Posterior cingulate gyrus (tissue), 11 donors: ENCODE results near the gene GMPPA.

Source experiments
- DNase-seq, 10 donors: peaks; one replicate each; pipeline versions ENCODE4 v3.0.0 to v3.0.0-alpha.2; 2020 to 2021; ENCODE audit warnings: mixed read lengths in 3 of 10
- intact Hi-C: fragments of 100-400 bp; cut with DNase I; formaldehyde crosslinking; loops from one replicate; pipeline ENCODE4 v1.15.1; 2023

GMPPA gene

DNA sequence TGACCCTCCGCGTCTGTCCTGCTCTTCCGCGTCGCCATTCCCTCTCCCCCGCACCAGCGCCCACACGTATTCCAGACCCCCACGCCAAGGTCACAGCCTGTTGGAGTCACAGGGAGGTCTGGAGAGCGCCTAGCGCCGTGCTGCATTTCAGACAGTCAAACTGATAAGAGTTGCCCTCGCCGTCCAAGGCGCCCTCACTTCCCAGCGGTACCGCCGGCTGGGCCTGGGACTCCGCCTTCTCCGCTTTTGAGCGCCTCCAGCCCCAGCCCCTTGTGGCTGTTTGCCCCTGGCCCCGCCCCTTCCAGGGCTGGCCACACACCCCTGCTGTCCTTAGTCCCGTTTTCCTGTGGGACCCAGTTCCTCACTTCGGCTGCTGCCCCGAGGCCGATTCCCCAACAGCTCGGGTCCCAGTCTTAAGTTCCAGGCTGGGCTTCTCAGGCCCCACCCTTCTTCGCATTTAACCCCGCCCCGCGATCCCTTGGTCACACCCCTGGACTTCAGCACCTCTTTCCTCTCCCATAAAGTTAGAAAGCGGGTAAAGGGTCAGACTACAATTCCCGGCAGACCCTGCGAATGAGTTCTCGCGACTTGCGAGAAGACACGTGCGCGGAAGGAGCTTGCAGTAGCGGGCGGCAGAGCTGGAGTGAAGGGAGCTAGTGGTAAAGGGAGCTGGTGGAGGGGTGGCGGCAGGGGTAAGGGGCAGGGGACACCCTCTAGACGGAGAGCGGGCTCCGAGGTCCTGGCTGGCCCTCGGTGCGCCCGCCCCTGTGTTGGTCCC, at the start of gene GMPPA:
Gene GMPPA, plus strand, starts transcription at position 612 of the 778 bp plus-strand sequence. CDS start 1,085 bp downstream, outside the sequence.
- peak; percentile 86 to 99 (median 94) for DNase-seq
- intact Hi-C loops: loop anchor here (1.0 kb wide), 1 partner anchor 32 kb away; no protein-coding TSS in a partner anchor

DNA sequence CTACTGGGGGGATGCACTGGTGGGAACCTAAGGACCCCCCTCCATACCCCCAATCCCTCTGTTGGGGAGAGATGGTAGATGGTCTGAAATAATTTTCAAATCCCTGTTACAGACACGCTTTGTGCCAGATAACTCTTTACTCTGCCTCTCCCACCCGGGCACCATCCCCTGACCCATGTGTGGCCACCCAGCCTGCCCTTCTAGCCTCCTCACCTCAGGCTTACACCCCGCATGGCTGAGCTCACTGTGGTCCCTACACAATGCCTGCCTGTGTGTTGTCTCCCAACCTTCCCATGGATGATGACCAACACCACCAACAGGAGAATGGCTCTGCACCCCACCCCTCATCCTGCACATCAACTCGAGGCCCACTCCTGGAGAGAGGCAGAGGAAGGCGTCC, 49.1 kb upstream of the GMPPA start:
- peak in 2 of 10 donors; percentile 35 to 71 for DNase-seq
- intact Hi-C loops: no loop called here

DNA sequence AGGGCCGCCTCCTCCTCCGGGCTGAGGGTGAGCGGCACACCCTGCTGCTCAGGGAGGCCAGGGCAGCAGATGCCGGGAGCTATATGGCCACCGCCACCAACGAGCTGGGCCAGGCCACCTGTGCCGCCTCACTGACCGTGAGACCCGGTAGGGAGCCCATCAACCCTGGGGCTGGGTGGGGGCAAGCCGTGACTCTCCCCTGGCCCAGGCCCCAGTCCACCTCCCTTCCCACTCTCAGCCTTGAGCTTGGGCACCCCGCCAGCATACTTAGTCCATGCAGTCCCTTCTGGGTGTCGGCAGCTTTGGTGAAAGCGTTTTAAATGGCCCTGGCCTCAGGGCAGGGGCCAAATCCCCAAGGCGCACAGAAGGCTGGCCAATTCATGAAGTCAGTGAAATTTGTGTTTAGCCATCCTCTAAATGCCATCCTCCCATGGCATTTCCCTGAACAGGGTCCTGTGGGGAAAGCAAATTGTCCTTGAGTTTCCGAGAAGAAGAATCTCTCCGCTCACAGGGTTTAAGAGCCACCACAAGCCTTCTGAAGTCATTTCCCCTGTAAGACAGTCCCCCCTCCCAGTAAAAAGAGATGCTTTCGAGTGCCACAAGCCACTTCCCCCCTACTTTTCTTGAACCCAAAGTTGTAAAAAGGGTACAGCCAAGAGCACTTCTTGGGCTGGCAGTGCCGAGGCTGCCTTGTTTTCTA, 46.9 kb upstream of the GMPPA start:
- intact Hi-C loops: no loop called here
- peak in 3 of 10 donors; percentile 52 to 87 (median 75) for DNase-seq

GRCh38 chr2:219452361-219453317, 46.1 kb upstream of the GMPPA start:
- intact Hi-C loops: no loop called here
- peak in 5 of 10 donors; percentile 25 to 92 (median 69) for DNase-seq

DNA sequence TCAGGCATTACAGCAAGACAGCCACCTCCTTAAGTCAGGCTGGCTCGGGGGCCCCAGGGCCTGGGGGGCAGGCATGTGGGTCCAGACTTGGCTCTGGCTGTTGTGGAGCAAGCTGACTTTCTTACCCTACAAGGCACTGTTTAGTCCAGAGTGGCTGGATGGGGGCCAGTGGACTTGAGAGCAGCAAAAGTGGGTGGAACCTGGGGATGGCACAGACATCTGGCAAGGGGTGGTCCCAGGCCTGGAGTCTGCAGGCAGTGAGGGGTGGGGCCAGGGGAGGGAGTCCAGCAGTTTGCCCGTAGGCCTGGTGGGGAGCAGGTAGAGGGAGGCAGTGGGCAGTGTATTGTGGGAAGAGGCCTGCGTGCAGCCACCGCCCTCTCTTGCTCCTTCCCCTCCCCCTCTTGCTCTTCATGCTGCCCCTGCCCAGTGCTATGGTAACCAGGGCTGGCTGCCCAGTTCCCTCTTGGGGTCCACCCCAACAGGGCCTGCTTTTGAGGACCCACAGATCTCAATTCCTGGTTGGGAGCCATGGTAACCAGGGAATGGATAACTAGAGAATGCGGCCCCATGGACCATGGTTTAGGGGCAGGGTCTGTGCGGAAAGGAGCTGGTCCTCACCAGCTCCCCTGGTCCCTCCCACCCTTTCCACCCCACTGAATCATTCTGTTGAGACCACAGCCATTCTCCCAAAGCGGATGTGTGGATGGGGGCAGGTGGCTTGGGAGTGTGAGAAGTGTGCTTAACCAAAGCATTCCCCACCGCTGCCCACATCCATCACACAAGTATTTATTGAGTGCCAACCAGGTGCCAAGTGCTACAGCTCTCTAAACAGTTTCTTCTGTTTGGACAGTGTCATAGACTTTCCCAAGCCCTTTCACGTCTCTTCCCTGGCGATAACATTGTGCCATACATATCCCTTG, 44.8 kb upstream of the GMPPA start:
- peak in 3 of 10 donors; percentile 70 to 82 (median 77) for DNase-seq
- intact Hi-C loops: no loop called here

- intact Hi-C loops: no loop called here
- DNase-seq: peak in 2 of 10 donors; percentile 43 to 59
These were observed 43.1 kb upstream of the GMPPA start for GRCh38 chr2:219455581-219455980.

DNA sequence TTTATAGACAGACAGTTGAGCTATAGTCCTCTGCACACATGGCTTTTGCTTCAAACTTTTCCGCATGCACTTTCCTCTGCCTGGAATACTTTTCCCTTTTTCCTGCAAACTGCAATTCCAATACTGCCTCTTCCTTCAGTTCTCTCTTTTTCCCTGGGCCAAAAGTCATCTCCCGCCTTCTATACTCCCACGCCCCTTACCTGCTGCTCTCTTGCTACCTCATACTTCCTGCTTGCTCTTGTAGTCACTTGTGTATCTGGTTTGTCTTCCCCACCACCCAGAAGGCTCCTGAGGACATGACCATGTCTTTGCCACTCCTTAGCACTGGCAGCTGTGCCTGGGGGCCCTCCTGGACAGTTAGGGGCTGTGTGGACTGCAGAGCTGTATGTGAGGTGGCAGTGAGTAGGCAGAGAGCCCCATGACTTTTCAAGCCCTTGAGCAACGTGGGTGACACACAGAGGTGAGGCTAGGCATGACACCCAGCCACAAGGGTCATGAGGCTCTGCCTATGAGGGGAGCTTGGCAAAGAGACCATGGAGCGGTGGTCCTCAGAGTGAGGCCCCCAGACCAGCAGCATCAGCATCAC, 40.8 kb upstream of the GMPPA start:
- no peak for DNase-seq
- intact Hi-C loops: no loop called here

GRCh38 chr2:219458996-219459395, 39.7 kb upstream of the GMPPA start:
- peak in 1 of 10 donors; percentile 17 for DNase-seq
- intact Hi-C loops: loop anchor here (1.0 kb wide), 1 partner anchor 71 kb away; no protein-coding TSS in a partner anchor

DNA sequence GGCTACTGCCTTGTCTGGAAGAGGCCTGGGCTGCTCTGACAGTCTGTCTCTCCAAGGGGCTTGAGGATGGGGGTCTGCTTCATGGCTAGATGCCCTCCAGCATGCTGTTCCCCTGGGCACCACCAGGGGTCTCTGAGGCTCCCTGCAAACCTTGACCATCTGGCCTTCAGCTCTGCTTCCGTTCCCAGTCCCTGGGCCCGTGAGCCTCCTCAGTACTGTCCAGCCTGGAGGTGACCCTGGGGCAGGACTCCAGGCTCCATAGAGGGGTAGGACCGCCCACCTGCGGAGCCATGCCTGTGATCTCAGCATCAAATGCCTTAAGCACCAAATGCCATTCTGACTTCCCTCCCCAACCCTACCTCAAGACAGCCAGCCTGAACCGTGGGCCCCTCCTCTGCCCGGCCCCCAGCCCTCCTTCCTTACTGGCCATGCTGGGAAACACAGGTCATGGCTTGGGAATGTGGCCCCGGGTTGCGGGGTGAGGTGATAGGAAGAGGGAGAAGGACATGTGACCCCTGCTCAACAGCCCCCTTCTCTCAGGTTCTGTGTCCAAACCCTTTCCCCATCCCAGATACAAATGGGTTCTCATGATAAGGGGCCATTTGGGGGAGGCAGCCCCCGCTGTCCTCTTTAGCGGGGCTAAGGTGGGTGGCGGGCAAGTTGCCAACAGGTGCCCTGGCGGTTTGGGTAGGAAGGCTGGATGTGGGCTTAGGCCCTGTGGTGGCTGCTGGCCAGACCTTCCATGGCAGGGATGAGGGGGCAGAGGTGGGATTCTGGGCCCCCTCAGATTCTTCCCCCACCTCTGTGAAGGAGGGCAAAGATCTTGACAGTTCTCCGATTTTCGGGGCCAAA, 39.0 kb upstream of the GMPPA start:
- peak in 5 of 10 donors; percentile 54 to 92 (median 59) for DNase-seq
- intact Hi-C loops: loop anchor here (1.0 kb wide), 1 partner anchor 71 kb away; no protein-coding TSS in a partner anchor

DNA sequence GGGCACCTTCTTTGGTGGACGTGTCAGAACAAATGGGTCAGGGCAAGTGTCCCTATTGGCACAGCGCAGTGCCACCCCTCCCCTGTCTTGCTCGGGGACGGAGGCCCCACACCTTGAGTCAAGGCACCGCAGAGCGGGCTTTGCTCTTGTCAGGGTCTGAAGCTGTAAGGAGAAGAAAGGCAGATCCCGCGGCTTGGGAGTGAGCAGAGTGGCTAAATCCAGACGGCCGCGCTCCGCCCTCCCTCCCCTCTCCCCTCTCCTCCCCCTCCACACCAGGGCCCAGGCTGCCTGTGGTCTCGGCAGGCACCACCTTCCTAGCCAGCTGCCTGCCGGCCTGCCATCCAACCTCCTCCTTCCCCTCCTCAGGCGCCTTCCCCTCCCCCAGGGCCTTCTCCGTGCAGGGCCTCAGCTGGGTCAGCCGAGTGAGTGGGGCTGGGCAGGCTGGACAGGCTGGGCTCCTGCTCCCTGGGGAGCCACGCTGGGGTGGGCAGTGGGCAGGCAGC, 38.2 kb upstream of the GMPPA start:
- intact Hi-C loops: no loop called here
- DNase-seq: peak in 2 of 10 donors; percentile 85 to 86

DNA sequence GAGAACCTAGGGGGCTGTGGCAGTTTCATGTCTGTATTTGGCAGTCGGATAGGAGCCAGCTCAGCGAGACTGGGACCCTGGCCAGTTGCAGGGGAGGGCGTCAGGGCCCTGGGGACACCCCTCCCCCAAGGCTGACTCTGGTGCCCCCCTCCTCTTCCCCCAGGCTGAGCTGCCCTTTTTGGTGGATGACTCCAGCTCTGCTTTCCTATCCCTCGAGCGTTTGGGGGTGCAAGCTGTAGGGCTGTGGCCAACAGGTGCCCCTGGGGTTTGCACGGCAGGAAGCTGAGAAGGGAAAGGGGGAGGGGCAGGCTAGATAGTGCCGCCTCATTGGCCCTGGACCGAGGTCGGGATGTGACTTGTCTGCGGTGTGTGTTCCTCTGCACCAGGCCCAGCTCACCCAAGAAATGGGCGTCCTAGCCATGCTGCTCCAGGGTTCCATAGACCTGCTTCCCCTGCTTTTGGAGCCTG, 37.6 kb upstream of the GMPPA start:
- intact Hi-C loops: no loop called here
- peak in 1 of 10 donors; percentile 55 for DNase-seq

GRCh38 chr2:219461669-219462068, 37.0 kb upstream of the GMPPA start:
- intact Hi-C loops: no loop called here
- peak in 1 of 10 donors; percentile 74 for DNase-seq

DNA sequence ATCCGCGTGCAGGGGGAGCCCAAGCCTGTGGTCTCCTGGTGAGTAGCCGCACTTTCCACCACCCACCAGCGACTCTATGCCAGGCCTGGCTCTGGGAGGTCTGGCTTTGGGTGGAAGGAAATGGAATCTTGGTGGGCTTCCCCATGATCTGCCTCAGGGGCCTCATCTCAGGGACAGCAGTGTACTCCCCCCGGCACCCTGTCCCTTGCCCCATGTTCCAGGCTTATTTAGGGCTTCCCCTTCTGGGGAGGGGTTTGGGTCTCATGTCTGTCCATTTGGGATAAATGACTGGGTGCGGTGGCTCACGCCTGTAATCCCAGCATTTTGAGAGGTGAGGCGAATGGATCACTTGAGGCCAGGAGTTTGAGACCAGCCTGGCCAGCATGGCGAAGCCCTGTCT, 36.3 kb upstream of the GMPPA start:
- DNase-seq: peak in 1 of 10 donors; percentile 61
- intact Hi-C loops: no loop called here

- peak in 2 of 10 donors; percentile 80 to 86 for DNase-seq
- intact Hi-C loops: no loop called here
These were observed 34.2 kb upstream of the GMPPA start for GRCh38 chr2:219464286-219465032.

DNA sequence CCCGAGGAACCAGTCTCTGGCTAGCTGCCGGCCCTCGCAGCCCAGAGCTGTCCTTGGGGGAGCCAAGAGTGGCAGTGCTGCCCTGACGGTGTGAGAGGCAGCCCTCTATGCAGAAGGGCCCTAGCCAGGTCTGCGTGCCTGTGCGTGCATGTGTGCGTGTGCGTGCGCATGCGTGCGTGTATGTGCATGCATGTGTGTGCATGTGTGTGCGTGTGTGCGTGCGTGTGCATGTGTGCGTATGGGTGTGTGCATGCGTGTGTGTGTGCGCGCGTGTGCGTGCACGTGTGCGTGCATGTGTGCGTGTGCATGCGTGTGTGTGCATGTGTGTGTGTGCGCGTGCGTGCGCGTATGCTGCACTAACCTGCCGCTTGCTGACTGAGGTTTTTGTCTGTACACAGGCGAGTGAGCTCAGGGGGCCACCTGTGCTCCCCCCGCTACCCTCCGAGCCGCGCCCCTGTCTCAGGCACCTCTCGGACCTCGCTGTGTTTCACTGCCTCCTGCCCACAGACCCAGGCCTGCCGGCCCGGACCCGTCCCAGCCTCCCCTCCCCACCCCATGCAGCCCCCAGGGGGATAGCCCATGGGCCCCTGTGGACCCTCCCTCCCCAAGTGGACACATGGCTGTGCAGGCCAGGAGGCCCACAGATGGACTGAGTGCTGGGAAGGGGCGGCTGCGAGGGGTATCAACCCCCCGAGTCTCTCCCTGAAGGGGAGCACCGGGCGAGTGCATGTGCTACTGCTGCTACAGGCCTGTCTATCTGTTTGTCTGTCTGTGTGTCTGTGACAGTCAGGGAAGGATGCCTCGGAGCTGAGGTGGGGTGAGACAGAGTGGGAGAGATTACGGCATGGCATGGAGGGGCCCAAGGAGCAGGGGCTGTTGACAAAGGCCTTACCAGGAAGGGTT, 32.8 kb upstream of the GMPPA start:
- intact Hi-C loops: no loop called here
- DNase-seq: peak in 2 of 10 donors; percentile 39 to 79
